Measurements from ENCODE around the gene CDKN1A. TPM values are rescaled to one million over a fixed set of nuclear protein-coding genes. Genes with fewer than 3 reads are reported as not detected.

The CDKN1A gene
- total RNA-seq, 1 donor from 2014 or later, result 201 TPM

DNA sequence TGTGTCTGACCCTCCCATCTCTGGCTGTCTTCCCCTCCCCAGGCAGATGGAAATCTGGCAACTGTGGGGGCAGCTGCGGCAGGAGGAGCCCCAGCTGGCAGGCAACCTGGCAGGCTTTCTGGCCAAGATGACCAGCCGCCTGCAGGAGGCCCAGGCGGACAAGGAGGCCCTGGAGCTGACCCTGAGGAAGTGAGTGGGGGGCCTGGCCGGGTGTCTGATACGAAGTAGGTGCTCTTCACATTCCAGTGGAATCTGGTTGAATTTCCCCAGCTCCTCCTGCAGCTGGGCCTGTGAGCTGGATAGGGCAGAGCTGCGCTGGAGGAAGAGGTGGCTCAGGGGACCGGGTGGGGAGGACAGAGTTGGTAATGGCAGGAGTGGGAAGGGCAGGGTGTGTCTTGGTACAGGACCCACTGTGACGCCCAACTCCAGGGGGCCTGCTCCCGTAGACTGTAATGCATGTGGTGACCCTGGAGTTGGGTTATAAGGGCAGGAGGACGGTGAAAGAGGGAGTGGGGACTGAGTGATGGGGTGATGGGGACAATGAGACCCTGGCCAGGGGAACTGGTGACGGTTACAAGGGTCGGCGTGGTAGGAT is 38.8 kb downstream of the CDKN1A start:
- Mint-ChIP-seq H3K9me3 (ENCODE audit: unreplicated experiment) (no peaks in the 10 kb centered on the region), H3K4me3 (ENCODE audit: unreplicated experiment) (no peak overlapping the region), H3K4me1 (ENCODE audit: unreplicated experiment) (no peaks in the 10 kb centered on the region), H3K27ac (ENCODE audit: unreplicated experiment) (no peak overlapping the region), H3K27me3 (ENCODE audit: unreplicated experiment) (no peaks in the 10 kb centered on the region), H3K36me3 (ENCODE audit: unreplicated experiment) (no peaks in the 10 kb centered on the region)
- TF ChIP-seq, protein P1, sequence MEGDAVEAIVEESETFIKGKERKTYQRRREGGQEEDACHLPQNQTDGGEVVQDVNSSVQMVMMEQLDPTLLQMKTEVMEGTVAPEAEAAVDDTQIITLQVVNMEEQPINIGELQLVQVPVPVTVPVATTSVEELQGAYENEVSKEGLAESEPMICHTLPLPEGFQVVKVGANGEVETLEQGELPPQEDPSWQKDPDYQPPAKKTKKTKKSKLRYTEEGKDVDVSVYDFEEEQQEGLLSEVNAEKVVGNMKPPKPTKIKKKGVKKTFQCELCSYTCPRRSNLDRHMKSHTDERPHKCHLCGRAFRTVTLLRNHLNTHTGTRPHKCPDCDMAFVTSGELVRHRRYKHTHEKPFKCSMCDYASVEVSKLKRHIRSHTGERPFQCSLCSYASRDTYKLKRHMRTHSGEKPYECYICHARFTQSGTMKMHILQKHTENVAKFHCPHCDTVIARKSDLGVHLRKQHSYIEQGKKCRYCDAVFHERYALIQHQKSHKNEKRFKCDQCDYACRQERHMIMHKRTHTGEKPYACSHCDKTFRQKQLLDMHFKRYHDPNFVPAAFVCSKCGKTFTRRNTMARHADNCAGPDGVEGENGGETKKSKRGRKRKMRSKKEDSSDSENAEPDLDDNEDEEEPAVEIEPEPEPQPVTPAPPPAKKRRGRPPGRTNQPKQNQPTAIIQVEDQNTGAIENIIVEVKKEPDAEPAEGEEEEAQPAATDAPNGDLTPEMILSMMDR (IDR thresholded peaks at IDR 0.05), result no peak
- DNase-seq (ENCODE audit: extremely low spot score, unreplicated experiment), result no peak

DNA sequence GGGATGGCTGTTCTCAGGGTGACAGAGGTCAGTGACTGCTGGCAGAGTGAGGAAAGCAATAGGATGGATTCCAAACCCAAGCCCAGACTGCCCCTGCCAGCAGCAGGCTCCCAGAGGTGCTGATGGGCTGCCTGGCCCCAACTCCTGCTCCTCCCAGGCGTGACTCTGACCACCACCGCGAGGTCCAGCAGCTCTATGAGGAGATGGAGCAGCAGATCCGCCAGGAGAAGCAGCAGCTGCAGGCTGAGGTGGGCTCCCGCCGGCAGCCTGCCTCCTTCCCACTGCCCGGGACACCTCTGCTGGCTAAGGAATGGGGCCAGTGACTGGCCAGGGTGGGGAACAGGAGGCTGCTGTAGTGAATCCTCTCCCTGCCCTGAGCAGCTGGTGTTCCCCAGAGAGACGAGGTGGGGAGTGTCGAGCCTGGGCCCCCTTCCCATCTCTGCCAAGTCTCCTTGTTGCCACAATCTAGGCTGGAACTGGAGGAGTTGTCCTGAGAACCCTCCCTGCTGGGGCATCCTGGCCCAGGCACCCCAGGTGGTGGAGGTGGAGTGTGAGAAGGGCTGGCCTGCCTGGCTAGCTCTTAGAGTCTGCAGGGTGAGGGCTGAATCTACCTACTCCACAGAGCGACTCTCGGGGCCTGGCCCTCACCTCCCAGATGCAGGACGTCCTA is 39.5 kb downstream of the CDKN1A start:
- Mint-ChIP-seq H3K4me1 (ENCODE audit: unreplicated experiment) (no peaks in the 10 kb centered on the region), H3K27ac (ENCODE audit: unreplicated experiment) (no peak overlapping the region), H3K36me3 (ENCODE audit: unreplicated experiment) (no peaks in the 10 kb centered on the region), H3K27me3 (ENCODE audit: unreplicated experiment) (no peaks in the 10 kb centered on the region), H3K9me3 (ENCODE audit: unreplicated experiment) (no peaks in the 10 kb centered on the region), H3K4me3 (ENCODE audit: unreplicated experiment) (no peak overlapping the region)
- DNase-seq (ENCODE audit: extremely low spot score, unreplicated experiment), result no peak
- TF ChIP-seq, protein P1 (IDR thresholded peaks at IDR 0.05), result no peak

DNA sequence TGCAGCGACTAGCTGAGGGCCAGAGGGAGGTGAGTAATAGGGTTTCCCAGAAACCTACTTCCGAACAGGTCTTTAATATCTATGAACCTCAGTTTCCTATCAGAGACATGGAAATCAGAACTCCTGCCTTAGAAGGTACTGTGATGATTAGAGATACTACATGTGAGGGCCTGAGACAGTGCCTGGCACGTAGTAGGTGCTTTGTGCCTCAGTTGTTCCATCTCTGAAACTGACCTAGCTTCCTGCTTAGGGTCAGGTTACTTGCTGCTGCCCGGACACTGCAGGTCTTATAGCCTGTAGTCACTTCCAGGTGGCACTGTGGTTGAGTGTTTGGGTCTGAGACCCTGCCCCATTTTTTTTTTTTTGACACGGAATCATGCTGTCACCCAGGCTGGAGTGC is 40.0 kb downstream of the CDKN1A start:
- Mint-ChIP-seq H3K36me3 (ENCODE audit: unreplicated experiment) (no peaks in the 10 kb centered on the region), H3K4me1 (ENCODE audit: unreplicated experiment) (no peaks in the 10 kb centered on the region), H3K27me3 (ENCODE audit: unreplicated experiment) (no peaks in the 10 kb centered on the region), H3K27ac (ENCODE audit: unreplicated experiment) (no peak overlapping the region), H3K4me3 (ENCODE audit: unreplicated experiment) (no peak overlapping the region), H3K9me3 (ENCODE audit: unreplicated experiment) (no peaks in the 10 kb centered on the region)
- TF ChIP-seq, protein P1 (IDR thresholded peaks at IDR 0.05), result no peak
- DNase-seq (ENCODE audit: extremely low spot score, unreplicated experiment), result no peak

DNA sequence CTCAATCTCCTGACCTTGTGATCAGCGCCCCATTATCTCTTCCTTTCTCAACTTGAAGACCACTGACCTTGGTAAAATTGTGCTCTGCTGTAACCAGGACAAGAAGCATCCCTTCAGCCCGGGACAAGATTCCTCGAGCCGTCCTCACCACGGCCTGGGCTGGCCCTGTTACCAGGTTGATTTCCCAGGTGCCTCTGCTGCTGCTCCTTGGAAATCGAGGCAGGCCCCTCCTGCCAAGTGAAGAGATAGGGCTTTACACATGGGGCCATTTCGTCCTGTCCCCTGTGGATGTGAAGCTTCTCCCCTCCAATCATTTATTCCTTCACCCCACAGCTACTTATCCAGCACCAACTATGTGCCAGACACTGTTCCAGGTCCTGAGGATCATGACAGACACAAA is 40.6 kb downstream of the CDKN1A start:
- TF ChIP-seq, protein P1 (IDR thresholded peaks at IDR 0.05), result no peak
- no peaks in the 10 kb centered on the region for H3K9me3 Mint-ChIP-seq (ENCODE audit: unreplicated experiment)
- no peaks in the 10 kb centered on the region for H3K4me1 Mint-ChIP-seq (ENCODE audit: unreplicated experiment)
- no peak for DNase-seq (ENCODE audit: extremely low spot score, unreplicated experiment)
- no peaks in the 10 kb centered on the region for H3K36me3 Mint-ChIP-seq (ENCODE audit: unreplicated experiment)
- no peak overlapping the region for H3K27ac Mint-ChIP-seq (ENCODE audit: unreplicated experiment)
- no peak overlapping the region for H3K4me3 Mint-ChIP-seq (ENCODE audit: unreplicated experiment)
- H3K27me3 Mint-ChIP-seq (ENCODE audit: unreplicated experiment), result no peaks in the 10 kb centered on the region

DNA sequence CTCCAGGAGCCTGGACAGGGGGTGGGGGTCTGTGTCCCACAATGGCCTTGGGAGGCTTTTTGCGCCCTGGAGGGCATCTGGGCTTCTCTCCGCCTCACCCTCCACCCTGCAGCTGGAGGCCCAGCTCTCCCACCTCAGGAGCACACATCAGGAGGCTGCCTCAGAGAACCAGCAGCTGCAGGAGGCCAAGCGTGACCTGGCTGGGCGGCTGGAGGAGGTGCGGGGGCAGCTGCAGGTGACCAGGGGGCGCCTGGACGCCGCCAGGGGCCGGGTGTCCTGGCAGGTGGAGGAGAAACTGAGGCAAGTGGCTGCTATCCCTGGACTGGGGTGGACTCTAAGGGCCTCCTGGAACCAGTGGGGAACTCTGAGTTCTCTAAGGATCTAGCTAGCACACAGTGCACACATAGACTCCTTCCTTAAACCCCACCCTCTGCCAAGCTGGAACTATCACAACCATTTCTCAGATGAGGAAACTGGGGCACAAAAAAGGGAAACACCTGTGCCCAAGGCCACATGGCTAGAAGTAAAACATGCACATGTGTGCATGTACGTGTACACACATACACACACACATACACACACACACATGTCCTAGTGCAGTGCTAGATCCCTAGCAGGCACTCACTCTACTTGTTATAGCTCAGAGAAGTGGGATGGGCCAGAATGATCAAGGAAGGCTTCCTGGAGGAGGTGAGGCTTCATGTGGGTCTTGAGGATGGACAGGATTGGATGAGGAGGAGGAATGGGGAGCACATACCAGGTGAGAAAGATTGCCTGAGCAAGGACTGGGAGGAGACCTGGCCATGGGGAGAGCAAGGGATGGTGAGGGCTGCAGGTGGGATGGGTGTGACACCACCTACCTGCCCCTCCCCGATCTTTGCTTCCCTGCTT is 42.0 kb downstream of the CDKN1A start:
- Mint-ChIP-seq H3K4me1 (ENCODE audit: unreplicated experiment) (no peaks in the 10 kb centered on the region), H3K27me3 (ENCODE audit: unreplicated experiment) (no peaks in the 10 kb centered on the region), H3K4me3 (ENCODE audit: unreplicated experiment) (no peak overlapping the region), H3K36me3 (ENCODE audit: unreplicated experiment) (no peaks in the 10 kb centered on the region), H3K9me3 (ENCODE audit: unreplicated experiment) (no peaks in the 10 kb centered on the region), H3K27ac (ENCODE audit: unreplicated experiment) (no peak overlapping the region)
- TF ChIP-seq, protein P1 (IDR thresholded peaks at IDR 0.05), result no peak
- no peak for DNase-seq (ENCODE audit: extremely low spot score, unreplicated experiment)
